ENCODE measurements around the gene MRAS. TPM values are rescaled to one million over a fixed set of nuclear protein-coding genes. Genes with fewer than 3 reads are reported as not detected.

The MRAS gene
- polyA plus RNA-seq, 1 donor from 2014 or later = 52.8 TPM

GRCh38 chr3:138332472-138333073 is 15.8 kb upstream of the MRAS start:
- H3K9ac ChIP-seq (ENCODE audit: low read length) = no peak overlapping the region
- no peaks in the 10 kb centered on the region for H3K9me3 ChIP-seq (ENCODE audit: low read length)
- H2AFZ ChIP-seq (ENCODE audit: low read depth, low read length) = no peak overlapping the region
- TF ChIP-seq EZH2 (IDR thresholded peaks at IDR 0.05; ENCODE audit: borderline replicate concordance, insufficient read depth, low read length, poor library complexity, severe bottlenecking) = no peak
- peak; percentile 68 for TF ChIP-seq RAD21 (conservative IDR thresholded peaks at IDR 0.05)
- TF ChIP-seq REST (IDR thresholded peaks at IDR 0.05; ENCODE audit: borderline replicate concordance) = no peak
- TF ChIP-seq CTCF (IDR thresholded peaks at IDR 0.05; ENCODE audit: poor library complexity, severe bottlenecking) = peak; percentile 76
- peak; percentile 74 for TF ChIP-seq SMC3 (conservative IDR thresholded peaks at IDR 0.05; ENCODE audit: poor library complexity)
- TF ChIP-seq POLR2AphosphoS5 (IDR thresholded peaks at IDR 0.05) = no peak
- TF ChIP-seq MXI1 (conservative IDR thresholded peaks at IDR 0.05; ENCODE audit: poor library complexity, severe bottlenecking) = no peak
- no peak overlapping the region for H3K27ac ChIP-seq (ENCODE audit: low read length)
- no peaks in the 10 kb centered on the region for H4K20me1 ChIP-seq (ENCODE audit: insufficient read depth)
- H3K27me3 ChIP-seq (ENCODE audit: insufficient read depth, low read depth, low read length) = no peaks in the 10 kb centered on the region
- no peaks in the 10 kb centered on the region for H3K9me2 ChIP-seq (ENCODE audit: insufficient read depth, low read length)
- no peaks in the 10 kb centered on the region for H3K36me3 ChIP-seq (ENCODE audit: insufficient read depth, low read length)
- H3K4me2 ChIP-seq (ENCODE audit: low read length) = no peak overlapping the region
- H3K79me2 ChIP-seq (replicated peaks; ENCODE audit: insufficient read depth, low read length) = no peaks in the 10 kb centered on the region
- H3K4me3 ChIP-seq (ENCODE audit: low read length) = no peak overlapping the region
- peaks cover 4% of the 10 kb centered on the region for H3F3A ChIP-seq (ENCODE audit: insufficient read depth, low read length, poor library complexity, severe bottlenecking)

GRCh38 chr3:138334608-138335007 is 13.8 kb upstream of the MRAS start:
- Histone ChIP-seq H2AFZ (ENCODE audit: low read depth, low read length) (no peak overlapping the region), H3K9ac (ENCODE audit: low read length) (no peak overlapping the region), H3K27me3 (ENCODE audit: insufficient read depth, low read depth, low read length) (no peaks in the 10 kb centered on the region), H3F3A (ENCODE audit: insufficient read depth, low read length, poor library complexity, severe bottlenecking) (no peaks in the 10 kb centered on the region), H3K9me2 (ENCODE audit: insufficient read depth, low read length) (no peaks in the 10 kb centered on the region), H3K27ac (ENCODE audit: low read length) (no peak overlapping the region), H3K36me3 (ENCODE audit: insufficient read depth, low read length) (no peaks in the 10 kb centered on the region), H4K20me1 (ENCODE audit: insufficient read depth) (no peaks in the 10 kb centered on the region), H3K4me3 (ENCODE audit: low read length) (no peak overlapping the region), H3K79me2 (replicated peaks; ENCODE audit: insufficient read depth, low read length) (no peaks in the 10 kb centered on the region), H3K9me3 (ENCODE audit: low read length) (no peaks in the 10 kb centered on the region), H3K4me2 (ENCODE audit: low read length) (no peak overlapping the region)
- no peak for TF ChIP-seq RAD21 (conservative IDR thresholded peaks at IDR 0.05)
- TF ChIP-seq EP300 (conservative IDR thresholded peaks at IDR 0.05; ENCODE audit: poor library complexity, severe bottlenecking) = no peak
- TF ChIP-seq SMC3 (conservative IDR thresholded peaks at IDR 0.05; ENCODE audit: poor library complexity) = no peak
- TF ChIP-seq MXI1 (conservative IDR thresholded peaks at IDR 0.05; ENCODE audit: poor library complexity, severe bottlenecking) = no peak
- TF ChIP-seq TAF1 (IDR thresholded peaks at IDR 0.05; ENCODE audit: low read depth) = no peak
